ENCODE results near the gene SURF4.
"Not testable (repeated sequence)": the region's sequence is repeated elsewhere in the genome, so short reads cannot be mapped to it uniquely, and the experiment has no call there.

SURF4 gene

DNA sequence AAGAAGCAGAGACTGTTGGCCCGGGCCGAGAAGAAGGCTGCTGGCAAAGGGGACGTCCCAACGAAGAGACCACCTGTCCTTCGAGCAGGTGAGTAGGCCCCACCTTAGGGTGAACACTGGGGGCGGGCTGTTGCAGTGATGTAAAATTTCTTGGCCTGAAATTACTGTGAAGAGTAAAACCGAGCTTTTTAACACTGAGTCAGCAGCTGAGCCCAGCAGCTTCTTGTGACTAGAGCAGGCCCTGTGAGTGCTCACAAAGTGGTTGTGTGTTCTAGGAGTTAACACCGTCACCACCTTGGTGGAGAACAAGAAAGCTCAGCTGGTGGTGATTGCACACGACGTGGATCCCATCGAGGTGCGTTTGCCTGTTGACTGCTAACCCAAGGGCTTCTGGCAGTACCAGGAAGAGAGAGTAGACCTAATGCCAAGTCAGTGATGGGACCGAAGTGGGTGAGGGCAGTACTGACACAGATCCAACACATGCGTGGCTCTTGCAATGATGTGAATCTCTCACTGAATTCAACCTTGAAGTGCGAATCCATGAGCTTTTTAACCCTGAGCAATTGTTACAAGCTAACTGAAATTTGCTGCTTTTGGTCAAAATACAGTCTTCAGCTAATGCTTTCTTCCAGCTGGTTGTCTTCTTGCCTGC, 25.8 kb downstream of the SURF4 start:
- DNase-seq: no peak

GRCh38 chr9:133348718-133349573, 26.9 kb downstream of the SURF4 start:
- DNase-seq: no peak

DNA sequence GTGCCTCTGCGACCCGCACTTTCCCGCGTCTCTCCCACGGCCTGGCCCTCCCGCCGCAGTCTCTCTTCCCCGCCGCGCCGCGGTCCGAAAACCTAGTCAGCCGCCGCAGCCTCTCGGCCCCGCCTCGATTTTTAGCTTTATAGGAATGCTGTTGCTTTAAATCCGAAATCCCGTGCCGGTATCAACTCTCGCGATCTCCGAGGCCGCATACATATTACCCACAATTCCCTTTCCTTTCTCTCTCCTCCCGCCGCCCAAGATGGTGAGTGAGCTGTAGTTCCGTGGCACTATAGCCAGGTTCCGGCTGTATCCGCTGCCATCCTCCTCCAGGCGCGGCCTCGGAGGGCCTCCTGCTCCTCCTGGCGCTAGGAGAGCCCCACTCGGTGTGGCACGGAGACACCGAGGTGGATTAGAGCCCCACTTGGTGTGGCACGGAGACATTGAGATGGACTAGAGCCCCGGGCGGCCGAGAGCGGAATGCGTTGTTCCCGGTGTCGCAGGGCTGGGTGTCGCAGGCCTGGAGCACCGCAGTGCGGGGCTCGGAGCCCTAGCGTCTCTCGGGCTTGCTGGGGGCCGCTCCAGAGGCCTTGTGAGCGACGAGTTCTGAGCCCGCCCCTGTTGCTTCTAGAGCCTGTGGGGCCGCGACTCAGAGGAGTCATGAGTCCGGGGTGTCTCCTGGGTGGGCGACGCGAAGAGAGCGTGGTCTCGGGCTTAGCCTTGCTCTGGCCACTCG, 27.7 kb downstream of the SURF4 start, which contains the start of the genes MED22 and RPL7A:
Gene MED22, minus strand, starts transcription at position 147 of the 733 bp plus-strand sequence. CDS start 1,469 bp downstream, outside the sequence.
Gene RPL7A, plus strand, starts transcription at position 234 of the 733 bp plus-strand sequence. Its CDS starts 26 bp downstream, at position 260.
- DNase-seq: peak; percentile 89

GRCh38 chr9:133347515-133347984, 28.3 kb downstream of the SURF4 start:
- DNase-seq: no peak

- no peak for DNase-seq
Measured at GRCh38 chr9:133346021-133346785, 29.7 kb downstream of the SURF4 start.

DNA sequence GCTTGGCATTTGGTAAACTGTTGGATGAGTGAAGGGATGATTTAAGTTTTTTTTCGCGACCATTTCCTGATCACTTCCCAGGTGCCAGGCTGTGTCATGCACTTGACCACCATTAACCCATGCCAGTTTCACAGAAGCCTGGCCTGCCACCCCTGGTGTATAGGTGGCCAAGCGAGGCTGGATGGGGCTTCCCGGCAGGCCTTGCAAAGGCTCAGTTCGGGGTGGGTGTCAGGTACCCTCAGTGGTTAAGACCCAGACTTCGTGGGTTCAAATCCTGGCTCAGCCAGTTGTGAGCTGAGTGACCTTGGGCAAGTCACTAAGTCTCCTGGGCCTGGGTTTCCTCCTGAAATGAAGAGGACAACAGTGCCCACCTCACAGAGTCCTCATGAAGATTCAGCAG, 30.3 kb downstream of the SURF4 start:
- DNase-seq: no peak

DNA sequence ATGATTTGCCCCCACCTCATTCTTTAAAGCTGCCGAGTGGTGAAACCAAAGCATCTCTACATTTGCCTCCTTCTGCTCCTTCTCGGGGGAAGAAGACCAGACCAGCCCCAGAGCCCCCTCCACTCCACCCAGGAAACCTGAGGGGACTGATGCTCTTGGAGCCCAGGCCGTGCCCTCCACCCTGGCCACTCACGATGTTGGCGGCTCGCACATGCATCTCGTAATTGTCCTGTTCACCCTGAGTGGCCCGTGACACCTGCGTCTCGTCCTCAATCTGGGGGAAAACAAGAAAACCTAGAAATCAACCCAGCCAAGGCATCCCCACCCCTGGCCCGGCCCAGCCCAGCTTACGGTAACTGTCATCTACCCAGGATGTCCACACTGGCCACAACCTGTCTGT, 30.9 kb downstream of the SURF4 start:
- no peak for DNase-seq

- no peak for DNase-seq
Measured at GRCh38 chr9:133344071-133344470, 31.8 kb downstream of the SURF4 start.

DNA sequence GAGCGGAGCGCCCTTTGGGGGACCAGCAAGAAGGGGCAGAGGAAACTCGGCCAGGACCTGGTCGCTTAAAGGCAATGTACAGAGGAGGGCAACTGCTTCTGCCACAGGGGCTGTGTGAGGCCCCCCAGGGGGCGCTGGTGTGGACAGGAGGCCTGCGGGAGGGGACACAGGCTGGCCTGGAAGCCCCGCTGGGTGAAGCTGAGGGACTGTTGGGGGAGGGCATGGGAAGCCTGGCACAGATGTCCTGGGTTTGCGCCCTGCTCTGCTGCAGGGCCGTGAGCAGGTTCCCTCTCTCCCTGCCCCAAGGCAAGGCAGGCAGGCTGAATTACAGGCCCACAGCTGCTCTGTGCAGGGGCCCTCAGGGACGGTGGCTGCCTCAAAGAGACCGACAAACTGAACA, 33.3 kb downstream of the SURF4 start:
- peak; percentile 31 for DNase-seq

- no peak for DNase-seq
Measured at GRCh38 chr9:133342069-133342406, 33.8 kb downstream of the SURF4 start.

DNA sequence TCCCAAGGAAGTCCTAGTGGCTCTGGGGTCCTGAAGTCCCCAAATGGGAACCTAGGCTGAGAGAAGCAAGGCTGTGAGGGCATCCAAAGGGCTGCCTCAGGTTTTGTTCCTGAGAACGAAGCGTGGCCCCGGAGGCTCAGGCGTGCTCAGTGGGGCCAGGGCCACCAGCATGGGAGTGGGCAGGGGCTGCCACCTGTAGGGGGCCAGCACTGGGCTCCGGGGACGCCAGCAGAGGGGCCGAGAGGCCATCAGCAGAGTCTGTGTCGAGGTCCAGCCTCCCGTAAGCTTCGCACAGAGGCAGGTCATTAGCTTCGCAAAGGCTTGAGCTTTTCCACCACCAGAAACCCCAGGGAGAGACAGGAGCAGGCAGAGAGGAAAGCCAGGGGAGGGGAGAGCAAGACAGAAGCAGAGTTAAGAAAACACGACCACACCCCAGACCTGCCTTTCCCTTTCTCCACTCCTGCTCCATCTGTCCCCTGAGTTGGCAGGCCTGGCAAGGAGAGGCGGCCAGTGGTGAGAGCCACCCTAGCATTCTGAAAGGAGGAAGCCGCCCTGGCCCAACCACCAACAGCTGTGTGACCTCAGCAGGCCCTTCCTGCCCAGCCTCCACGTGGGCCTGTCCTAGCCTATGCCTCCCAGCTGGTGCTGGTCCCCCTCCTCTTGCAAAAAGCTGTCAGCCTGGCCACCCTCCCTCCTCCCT, 34.3 kb downstream of the SURF4 start:
- no peak for DNase-seq

GRCh38 chr9:133340916-133341315, 34.9 kb downstream of the SURF4 start:
- no peak for DNase-seq

GRCh38 chr9:133340256-133340655, 35.6 kb downstream of the SURF4 start:
- no peak for DNase-seq

GRCh38 chr9:133339641-133340040, 36.2 kb downstream of the SURF4 start:
- DNase-seq: no peak

DNA sequence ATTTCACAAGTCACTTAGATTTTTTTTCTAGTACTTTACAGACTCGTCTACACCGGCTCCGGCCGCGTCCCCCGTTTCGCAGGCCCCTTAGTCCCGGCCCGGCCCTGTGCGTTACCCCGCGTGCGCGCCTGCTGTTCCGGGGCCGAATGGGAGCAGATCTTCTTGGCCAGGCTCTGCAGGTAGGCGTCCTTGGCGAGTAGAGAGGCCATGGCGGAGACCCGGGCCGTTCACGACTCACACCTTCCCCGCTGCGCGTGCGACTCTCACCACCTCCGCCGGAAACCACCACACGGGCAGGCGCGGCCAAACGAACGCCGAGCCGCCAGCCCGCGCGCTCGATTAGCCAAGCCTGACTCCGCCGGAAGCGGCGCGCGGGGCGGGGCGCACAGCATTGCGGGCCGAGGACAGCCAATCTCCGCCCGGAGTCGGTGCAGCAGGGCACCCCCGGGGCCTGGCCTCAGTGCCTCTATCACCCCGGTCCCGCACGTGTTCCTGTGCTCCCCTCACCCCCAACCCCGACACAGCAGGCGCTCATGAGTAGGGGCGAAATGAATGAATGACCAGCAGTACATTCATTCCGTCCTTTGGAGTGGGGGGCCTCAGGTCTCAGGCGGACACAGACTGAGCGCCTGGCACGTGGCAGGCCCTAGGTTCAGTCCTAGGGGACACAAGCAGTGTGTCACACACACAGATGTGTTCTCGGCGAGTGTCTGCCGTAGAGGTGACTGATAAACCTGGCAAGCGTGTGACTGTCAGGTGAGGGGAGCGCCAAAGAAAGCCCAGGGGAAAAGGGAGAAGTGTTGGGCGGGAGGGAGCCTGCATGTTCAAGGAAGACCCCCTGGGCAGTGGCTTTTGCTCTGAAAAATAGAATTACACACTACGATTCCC, 39.7 kb downstream of the SURF4 start, which contains the start of gene SURF6:
Gene SURF6, minus strand, starts transcription at position 265 of the 888 bp plus-strand sequence. Its CDS starts 56 bp downstream, at position 209.
- peak; percentile 68 for DNase-seq

- not testable (repeated sequence) for DNase-seq
Measured at GRCh38 chr9:133334888-133335287, 41.0 kb downstream of the SURF4 start.

DNA sequence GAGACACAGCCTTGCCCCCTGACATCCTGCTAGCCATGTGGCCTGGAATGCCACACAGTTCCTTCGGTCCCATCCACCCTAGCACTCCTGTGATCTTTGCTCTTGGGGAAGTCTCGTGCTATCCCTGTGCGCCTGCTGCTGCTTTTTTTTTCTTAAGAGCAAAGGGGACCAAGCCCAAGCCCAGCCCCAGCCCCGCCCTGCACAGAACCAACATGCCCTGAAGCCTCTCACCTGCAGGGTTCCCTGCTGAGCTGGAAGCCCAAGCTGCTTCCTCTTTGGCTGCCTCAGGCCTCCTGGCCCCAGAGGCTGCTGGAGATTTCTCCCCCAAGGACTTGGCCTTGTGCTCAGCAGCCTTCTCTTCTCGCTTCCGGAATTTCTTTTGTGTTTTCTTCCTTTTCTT, 41.7 kb downstream of the SURF4 start:
- DNase-seq: no peak

GRCh38 chr9:133333566-133333965, 42.3 kb downstream of the SURF4 start:
- no peak for DNase-seq

DNA sequence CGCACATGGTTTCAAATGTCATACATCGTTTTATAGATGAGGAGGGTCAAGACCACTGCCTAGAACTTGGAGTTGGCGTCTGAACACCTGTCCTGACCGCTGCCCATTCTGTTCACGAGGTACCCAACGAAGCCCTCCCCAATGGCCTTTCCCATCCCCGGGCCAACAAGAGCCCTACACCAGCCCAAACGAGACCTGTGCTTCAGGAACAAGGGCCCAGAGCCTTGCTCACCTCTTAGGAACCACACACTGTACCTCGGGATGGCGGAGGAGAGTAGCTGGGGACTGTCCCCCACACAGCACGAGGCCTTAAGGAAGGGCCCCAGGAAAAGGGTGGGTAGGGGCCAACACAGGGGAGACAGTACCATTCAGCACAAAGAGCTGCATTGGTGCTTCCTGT, 42.8 kb downstream of the SURF4 start:
- no peak for DNase-seq

DNA sequence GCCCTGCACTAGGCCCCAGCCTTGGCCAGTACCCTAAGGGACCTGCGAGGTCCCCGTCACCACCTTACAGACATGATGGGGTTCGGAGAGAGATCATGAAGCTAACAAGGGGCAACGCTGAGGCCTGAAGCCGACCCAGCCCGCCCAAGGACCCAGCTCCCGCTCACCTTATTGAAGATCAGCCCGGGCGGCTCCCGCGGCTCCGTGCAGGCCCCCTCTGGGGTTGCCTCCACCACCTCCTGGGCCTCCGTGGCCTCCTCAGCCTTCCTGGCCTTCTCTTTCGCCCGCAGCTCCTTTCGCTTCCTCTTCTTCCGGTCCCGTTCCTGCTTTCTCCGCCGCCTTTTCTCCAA, 43.5 kb downstream of the SURF4 start:
- DNase-seq: no peak

All from DMS 273 treated with DMSO at 0.1 percent for 48 hours (cell line).